Measurements from ENCODE around the gene TNRC6A. TPM values are rescaled to one million over a fixed set of nuclear protein-coding genes. Genes with fewer than 3 reads are reported as not detected.

The TNRC6A gene
- total and polyA plus RNA-seq, 10 of the 15 experiments (the other 5 are each of a cell fraction or from before 2014, with no cell fraction given) = 4.6 to 41.3 (median 29.7) TPM

DNA sequence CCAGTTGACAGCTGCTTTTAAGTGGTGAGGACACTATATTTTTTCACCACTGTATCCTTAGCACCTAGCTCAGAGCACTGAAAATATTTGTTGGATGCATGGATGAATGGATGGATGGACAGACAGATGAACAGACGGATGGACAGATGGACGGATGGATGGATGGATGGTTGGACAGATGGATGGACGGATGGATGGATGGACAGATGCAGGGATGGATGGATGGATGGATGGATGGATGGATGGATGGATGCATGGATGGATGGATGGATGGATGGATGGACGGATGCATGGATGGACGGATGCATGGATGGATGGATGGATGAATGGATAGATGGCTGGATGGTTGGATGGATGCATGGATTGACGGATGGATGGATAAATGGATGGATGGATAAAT lies 103.9 kb downstream of the TNRC6A start (continued):
- TF ChIP-seq, protein P1, sequence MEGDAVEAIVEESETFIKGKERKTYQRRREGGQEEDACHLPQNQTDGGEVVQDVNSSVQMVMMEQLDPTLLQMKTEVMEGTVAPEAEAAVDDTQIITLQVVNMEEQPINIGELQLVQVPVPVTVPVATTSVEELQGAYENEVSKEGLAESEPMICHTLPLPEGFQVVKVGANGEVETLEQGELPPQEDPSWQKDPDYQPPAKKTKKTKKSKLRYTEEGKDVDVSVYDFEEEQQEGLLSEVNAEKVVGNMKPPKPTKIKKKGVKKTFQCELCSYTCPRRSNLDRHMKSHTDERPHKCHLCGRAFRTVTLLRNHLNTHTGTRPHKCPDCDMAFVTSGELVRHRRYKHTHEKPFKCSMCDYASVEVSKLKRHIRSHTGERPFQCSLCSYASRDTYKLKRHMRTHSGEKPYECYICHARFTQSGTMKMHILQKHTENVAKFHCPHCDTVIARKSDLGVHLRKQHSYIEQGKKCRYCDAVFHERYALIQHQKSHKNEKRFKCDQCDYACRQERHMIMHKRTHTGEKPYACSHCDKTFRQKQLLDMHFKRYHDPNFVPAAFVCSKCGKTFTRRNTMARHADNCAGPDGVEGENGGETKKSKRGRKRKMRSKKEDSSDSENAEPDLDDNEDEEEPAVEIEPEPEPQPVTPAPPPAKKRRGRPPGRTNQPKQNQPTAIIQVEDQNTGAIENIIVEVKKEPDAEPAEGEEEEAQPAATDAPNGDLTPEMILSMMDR (IDR thresholded peaks at IDR 0.05 in 2 of 3, conservative IDR thresholded peaks at IDR 0.05 in 1 of 3; ENCODE audit: control insufficient read depth in 2 of 3, extremely low read depth in 1 of 3, insufficient read depth in 1 of 3, low read depth in 3 of 3, low read length in 3 of 3) = no peak
- TF ChIP-seq, protein P2, sequence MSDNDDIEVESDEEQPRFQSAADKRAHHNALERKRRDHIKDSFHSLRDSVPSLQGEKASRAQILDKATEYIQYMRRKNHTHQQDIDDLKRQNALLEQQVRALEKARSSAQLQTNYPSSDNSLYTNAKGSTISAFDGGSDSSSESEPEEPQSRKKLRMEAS (IDR thresholded peaks at IDR 0.05; ENCODE audit: low read depth, low read length) = no peak
- TF ChIP-seq SIX5 (IDR thresholded peaks at IDR 0.05; ENCODE audit: low read depth, low read length, severe bottlenecking) (no peak), ETV6 (conservative IDR thresholded peaks at IDR 0.05 in 1 of 2, IDR thresholded peaks at IDR 0.05 in 1 of 2; ENCODE audit: borderline replicate concordance in 1 of 2, low read depth in 1 of 2) (no peak), TCF7 (IDR thresholded peaks at IDR 0.05; ENCODE audit: borderline replicate concordance) (no peak), CHD4 (IDR thresholded peaks at IDR 0.05) (no peak), YBX1 (IDR thresholded peaks at IDR 0.05) (no peak), CHD2 (IDR thresholded peaks at IDR 0.05; ENCODE audit: borderline replicate concordance, low read depth, low read length) (no peak)
- TF ChIP-seq, protein P3, sequence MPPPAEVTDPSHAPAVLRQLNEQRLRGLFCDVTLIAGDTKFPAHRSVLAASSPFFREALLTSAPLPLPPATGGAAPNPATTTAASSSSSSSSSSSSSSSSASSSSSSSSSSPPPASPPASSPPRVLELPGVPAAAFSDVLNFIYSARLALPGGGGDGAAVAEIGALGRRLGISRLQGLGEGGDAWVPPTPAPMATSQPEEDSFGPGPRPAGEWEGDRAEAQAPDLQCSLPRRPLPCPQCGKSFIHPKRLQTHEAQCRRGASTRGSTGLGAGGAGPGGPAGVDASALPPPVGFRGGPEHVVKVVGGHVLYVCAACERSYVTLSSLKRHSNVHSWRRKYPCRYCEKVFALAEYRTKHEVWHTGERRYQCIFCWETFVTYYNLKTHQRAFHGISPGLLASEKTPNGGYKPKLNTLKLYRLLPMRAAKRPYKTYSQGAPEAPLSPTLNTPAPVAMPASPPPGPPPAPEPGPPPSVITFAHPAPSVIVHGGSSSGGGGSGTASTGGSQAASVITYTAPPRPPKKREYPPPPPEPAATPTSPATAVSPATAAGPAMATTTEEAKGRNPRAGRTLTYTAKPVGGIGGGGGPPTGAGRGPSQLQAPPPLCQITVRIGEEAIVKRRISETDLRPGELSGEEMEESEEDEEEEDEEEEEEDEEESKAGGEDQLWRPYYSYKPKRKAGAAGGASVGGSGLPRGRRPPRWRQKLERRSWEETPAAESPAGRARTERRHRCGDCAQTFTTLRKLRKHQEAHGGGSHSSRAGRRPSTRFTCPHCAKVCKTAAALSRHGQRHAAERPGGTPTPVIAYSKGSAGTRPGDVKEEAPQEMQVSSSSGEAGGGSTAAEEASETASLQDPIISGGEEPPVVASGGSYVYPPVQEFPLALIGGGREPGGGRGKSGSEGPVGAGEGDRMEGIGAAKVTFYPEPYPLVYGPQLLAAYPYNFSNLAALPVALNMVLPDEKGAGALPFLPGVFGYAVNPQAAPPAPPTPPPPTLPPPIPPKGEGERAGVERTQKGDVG (CRISPR knock-in tag; IDR thresholded peaks at IDR 0.05) = no peak
- TF ChIP-seq, protein P4, sequence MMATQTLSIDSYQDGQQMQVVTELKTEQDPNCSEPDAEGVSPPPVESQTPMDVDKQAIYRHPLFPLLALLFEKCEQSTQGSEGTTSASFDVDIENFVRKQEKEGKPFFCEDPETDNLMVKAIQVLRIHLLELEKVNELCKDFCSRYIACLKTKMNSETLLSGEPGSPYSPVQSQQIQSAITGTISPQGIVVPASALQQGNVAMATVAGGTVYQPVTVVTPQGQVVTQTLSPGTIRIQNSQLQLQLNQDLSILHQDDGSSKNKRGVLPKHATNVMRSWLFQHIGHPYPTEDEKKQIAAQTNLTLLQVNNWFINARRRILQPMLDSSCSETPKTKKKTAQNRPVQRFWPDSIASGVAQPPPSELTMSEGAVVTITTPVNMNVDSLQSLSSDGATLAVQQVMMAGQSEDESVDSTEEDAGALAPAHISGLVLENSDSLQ (IDR thresholded peaks at IDR 0.05) = no peak
- TF ChIP-seq, protein P5, sequence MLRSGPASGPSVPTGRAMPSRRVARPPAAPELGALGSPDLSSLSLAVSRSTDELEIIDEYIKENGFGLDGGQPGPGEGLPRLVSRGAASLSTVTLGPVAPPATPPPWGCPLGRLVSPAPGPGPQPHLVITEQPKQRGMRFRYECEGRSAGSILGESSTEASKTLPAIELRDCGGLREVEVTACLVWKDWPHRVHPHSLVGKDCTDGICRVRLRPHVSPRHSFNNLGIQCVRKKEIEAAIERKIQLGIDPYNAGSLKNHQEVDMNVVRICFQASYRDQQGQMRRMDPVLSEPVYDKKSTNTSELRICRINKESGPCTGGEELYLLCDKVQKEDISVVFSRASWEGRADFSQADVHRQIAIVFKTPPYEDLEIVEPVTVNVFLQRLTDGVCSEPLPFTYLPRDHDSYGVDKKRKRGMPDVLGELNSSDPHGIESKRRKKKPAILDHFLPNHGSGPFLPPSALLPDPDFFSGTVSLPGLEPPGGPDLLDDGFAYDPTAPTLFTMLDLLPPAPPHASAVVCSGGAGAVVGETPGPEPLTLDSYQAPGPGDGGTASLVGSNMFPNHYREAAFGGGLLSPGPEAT (IDR thresholded peaks at IDR 0.05; ENCODE audit: low read depth) = no peak
